KOPT-K1 (cell line): ENCODE results near the gene SLC25A3.
"Not testable (repeated sequence)": the region's sequence is repeated elsewhere in the genome, so short reads cannot be mapped to it uniquely, and the experiment has no call there.

ENCODE experiments used
- H3K27ac ChIP-seq: fragments of 200-600 bp; sonication (generic); 2 replicates; pipeline ENCODE4 v1.5.1; 2016; ENCODE audit warnings: antibody characterized with exemption, mild to moderate bottlenecking, low read depth, low read length; ENCODE audit not compliant: poor library complexity, severe bottlenecking
- H3K36me3 ChIP-seq: fragments of 200-600 bp; sonication (generic); 2 replicates; pipeline ENCODE4 v1.5.1; 2017; ENCODE audit warnings: antibody characterized with exemption, mild to moderate bottlenecking, low read length, moderate library complexity; ENCODE audit not compliant: insufficient read depth
- H3K9me3 ChIP-seq: fragments of 200-600 bp; sonication (generic); 2 replicates; pipeline ENCODE4 v1.5.1; 2017; ENCODE audit warnings: antibody characterized with exemption, low read length, mild to moderate bottlenecking; ENCODE audit not compliant: insufficient read depth, poor library complexity, severe bottlenecking

SLC25A3 gene

DNA sequence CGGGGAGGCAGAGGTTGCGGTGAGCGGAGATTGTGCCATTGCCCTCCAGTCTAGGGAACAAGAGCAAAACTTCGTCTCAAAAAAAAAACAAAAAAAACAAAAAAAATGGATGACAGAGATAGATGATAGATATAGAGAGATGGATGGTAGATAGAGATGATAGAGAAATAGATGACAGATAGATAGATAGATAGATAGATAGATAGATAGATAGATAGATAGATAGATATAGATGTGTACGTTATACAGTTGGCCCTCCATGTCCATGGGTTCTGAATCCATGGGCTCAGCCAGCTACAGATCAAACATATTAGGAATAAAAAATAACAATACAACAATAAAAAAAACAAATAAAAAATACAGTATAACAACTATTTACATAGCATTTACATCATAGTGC is 12.8 kb upstream of the SLC25A3 start:
- no peak overlapping the region for H3K27ac ChIP-seq
- no peaks in the 10 kb centered on the region for H3K9me3 ChIP-seq
- no peaks in the 10 kb centered on the region for H3K36me3 ChIP-seq

DNA sequence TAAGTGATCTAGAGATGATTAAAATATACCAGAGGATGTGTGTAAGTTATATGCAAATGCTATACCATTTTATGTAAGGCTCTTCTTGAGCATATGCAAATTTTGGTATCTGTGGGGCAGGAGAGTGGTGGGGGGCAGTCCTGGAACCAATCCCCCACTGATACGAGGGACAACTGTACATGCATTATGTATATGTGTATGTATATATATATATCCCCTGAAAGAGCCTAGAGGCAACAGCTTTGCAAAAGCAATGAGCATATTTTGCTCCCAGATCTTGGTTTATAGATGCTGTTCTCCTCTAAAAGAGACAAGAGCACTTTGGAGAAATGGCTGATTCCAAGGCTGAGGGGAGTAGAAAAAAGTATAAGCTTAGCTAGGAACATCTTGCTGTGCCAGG is 12.4 kb upstream of the SLC25A3 start:
- Histone ChIP-seq H3K9me3 (no peaks in the 10 kb centered on the region), H3K27ac (no peak overlapping the region)

DNA sequence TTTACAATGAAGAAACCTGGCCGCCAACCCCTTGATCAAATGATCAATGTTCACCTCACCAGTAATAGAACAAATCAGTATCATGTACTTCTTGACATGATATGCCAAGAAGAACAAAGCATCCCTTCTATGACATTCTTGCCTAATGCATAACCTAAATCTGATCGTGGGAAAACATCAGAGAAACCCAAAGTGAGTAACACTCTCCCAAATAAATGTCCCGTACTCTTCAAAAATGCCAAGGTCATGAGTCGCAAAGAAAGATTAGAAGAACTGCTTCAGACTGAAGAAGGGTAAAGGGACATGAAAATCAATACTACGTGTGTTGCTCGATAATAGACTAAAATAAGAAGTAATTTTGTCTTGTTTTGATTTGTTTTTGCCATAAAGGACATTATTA is 11.4 kb upstream of the SLC25A3 start:
- H3K27ac ChIP-seq, result no peak overlapping the region
- no peaks in the 10 kb centered on the region for H3K9me3 ChIP-seq

More for the DNA sequence above, 12.4 kb upstream of the SLC25A3 start:
- H3K36me3 ChIP-seq, result no peaks in the 10 kb centered on the region

DNA sequence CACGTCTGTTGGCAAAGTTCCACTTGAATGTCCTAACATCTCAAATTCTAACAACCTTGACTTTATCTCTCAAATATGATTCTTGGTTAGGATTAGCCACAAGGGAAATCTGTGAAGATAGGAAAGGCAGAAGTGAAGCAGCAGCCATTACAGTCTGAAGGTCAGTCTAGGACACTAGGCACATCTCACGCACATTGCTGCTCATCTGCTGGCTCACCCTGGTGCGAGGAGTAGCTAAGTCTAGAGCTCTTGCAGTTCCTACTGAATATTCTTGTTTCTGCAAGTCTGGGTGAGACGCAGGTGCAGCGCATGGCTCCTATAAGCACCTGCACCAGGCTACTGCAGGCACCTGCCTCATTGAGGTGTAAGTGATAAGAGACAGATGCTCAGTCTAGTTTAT is 6.4 kb upstream of the SLC25A3 start:
- H3K27ac ChIP-seq, result no peak overlapping the region
- H3K36me3 ChIP-seq, result no peaks in the 10 kb centered on the region
- H3K9me3 ChIP-seq, result no peaks in the 10 kb centered on the region

More for the DNA sequence above, 11.4 kb upstream of the SLC25A3 start:
- no peaks in the 10 kb centered on the region for H3K36me3 ChIP-seq

DNA sequence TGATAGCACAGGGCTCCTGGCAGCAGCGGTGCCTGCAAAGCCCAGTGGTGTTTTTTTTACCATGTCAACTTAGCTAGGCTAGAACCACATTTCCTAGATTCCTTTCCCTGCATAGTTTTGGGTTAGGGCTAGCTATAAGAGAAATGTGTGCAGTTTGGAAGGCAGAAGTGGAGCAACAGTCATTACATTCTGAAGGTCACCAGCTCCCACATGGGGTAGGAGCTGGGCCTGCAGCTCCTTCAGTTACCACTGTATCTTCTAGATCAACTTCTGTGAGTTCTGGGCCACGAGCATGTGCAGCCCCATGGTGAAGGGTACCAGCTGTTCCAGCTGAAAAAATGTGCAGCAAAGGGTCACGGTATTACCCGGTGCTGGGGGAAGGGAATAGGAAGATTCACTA is 2.3 kb upstream of the SLC25A3 start:
- H3K27ac ChIP-seq, result no peak overlapping the region
- H3K9me3 ChIP-seq, result no peaks in the 10 kb centered on the region
- peaks cover 18% of the 10 kb centered on the region for H3K36me3 ChIP-seq

DNA sequence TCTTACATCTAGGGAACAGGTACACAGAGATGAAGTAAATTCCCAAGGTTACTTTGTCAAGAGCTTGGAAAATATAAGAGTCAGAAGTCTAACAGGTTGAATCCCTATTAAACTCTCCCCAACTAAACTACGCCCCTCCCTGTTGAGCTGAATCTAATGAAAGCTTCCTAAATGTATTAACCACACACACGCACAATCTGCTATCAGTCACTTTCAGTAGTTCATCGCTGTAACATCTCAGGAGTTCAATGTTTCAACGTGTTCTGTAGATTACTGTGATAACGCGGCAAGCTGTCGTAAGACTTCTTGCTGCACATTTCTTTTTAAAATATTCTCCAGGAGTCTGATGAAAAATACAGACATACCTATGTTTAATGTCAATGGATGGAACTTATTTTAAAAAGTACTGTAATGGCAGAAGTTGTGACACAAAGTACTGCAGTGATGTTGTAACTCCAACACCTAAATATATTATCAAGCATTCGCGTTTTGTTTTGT is 612 bp upstream of the SLC25A3 start:
- Histone ChIP-seq H3K36me3 (peaks cover 34% of the 10 kb centered on the region), H3K9me3 (no peaks in the 10 kb centered on the region), H3K27ac (peak overlapping the region; percentile 91)

DNA sequence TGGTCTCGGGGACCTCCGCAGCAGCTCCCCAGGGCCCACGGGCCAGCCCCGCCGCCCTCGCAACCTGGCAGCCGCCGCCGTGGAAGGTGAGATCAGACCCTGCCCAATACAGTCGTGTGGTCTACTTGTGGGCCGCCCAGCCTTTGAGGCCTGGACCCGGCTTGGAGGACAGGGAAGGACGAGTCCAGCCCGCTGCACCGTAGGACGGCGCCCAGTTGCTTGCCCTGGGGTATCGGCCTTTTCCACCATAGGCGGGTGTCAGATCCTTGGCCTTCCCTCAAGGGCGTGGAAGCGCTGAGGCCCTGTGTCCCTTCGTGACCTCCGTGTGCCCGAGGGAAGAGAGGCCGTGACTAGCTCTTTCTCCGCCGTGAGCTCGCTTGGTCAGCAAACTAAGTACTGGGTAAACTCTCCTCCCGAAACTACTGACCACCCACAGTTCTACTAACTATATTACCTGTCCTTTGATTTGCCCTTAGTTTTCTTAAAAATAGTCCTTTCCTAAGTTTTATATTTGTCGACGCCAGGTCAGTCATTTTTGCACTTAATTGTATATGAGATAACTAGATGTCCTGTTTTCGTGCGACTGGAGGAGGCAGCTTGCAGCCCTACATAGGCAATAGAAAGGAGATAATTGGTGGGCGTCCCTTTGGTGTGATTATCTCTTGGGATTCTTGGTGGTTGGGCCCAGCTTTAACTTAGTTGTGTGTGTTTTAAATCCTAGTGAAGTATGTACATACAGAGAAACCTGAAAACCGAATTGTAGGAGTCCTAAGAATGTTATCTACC is 757 bp downstream of the SLC25A3 start:
- Histone ChIP-seq H3K36me3 (peaks cover 48% of the 10 kb centered on the region), H3K27ac (peak overlapping the region; percentile 91), H3K9me3 (no peaks in the 10 kb centered on the region)

DNA sequence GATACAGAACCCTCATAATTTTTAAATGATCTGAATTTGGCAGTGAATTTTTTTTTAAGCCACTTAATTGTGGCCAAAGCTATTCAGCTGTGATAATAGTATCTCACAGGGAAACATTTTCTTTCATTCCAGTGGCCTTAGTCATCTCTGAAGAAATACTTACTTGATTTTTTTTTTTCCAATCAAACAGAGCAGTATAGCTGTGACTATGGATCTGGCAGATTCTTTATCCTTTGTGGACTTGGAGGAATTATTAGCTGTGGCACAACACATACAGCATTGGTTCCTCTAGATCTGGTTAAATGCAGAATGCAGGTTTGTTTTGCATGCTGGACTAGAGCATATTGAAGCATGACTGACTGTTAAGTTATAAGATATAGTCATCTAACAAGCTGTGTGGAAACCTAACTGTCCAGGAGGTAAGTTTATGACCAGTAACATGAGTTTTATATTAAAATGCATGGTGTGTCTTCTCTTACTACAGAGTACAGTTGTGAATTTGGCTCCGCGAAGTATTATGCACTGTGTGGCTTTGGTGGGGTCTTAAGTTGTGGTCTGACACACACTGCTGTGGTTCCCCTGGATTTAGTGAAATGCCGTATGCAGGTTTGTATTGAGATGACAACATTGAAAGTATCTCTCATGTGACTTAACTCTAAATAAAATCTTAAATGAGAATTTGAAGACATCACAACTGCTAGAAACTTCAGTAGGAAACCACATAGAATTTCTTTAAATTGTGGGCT is 1.9 kb downstream of the SLC25A3 start:
- Histone ChIP-seq H3K27ac (peak overlapping the region; percentile 91), H3K36me3 (peaks cover 60% of the 10 kb centered on the region), H3K9me3 (no peaks in the 10 kb centered on the region)

DNA sequence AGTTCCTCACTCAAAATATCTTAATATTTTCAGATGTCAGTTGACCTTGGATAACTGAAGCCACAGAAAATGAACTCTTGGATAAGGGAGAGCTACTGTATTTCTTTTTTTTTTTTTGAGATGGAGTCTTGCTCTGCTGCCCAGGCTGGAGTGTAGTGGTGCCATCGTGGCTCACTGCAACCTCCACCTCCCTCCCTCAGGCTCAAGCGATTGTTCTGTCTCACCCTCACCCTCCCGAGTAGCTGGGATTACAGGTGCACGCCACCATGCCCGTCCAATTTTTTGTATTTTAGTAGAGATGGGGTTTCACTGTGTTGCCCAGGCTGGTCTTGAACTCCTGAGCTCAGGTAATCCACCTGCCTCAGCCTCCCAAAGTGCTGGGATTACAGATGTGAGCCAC is 3.8 kb downstream of the SLC25A3 start:
- H3K27ac ChIP-seq, H3K9me3 ChIP-seq: not testable (repeated sequence)
- peaks cover 79% of the 10 kb centered on the region for H3K36me3 ChIP-seq

DNA sequence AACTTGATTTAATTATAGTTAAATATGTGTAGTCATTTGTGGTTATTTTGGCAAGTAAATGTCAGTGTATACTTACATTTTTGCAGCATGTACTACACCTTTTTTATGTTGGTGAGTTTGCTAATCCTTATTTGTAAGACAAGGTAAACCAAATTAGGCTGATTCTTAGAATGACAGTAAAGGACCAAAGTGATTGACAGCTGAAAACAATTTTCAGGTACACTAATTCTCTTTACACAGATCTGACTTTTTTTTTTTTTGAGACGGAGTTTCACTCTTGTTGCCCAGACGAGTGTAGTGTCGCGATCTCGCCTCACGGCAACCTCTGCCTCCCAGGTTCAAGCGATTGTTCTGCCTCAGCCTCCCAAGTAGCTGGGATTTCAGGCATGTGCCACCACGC is 8.4 kb downstream of the SLC25A3 start:
- Histone ChIP-seq H3K9me3 (no peaks in the 10 kb centered on the region), H3K27ac (no peak overlapping the region), H3K36me3 (peaks cover 87% of the 10 kb centered on the region)

DNA sequence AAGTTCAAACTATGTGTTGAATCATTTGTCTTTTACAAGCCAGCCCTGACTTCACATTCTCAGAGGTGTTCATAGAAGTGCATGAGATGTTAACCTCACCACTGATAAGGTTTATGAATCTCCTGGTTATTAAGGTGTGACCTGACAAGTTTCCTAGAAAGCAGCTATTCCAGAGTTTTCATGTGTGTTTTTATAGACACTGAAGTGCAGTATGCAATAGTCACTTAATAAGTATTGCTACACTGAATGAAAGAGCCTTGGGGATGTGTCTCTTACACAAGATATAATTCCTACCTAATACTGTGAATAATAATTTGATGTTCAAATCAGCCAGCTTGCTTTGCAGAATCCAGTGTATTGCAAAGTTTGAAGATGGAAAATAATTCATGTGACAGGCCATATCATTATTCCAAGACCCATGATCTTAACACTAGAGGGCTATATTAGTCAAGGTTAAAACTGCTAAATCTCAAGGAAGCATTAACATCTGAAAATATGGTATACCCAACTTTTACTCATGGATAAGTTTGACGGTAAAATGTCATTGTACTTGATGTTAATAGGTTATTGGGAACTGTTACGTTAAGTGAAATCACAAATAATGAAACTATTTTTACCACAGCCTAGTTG is 13.0 kb downstream of the SLC25A3 start:
- Histone ChIP-seq H3K27ac (no peak overlapping the region), H3K9me3 (no peaks in the 10 kb centered on the region), H3K36me3 (peaks cover 41% of the 10 kb centered on the region)

DNA sequence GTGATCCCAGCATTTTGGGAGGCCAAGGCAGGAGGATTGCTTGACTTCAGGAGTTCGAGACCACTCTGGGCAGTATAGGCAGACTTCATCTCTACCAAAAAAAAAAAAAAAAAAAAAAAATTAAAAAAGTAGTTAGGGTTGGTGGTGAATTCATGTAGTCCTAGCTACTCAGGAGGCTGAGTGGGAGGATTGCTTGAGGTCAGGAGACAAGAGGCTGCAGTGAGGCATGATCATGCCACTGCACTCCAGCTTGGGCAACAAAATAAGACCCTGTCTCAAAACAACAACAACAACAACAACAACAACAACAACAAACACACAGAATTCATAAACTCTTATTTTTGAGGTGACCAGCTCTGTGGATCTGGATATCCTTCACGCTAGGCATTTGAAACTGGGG is 17.1 kb downstream of the SLC25A3 start:
- Histone ChIP-seq H3K27ac (no peak overlapping the region), H3K9me3 (no peaks in the 10 kb centered on the region), H3K36me3 (peaks cover 2% of the 10 kb centered on the region; the same call in 1 of the 2 replicates)

DNA sequence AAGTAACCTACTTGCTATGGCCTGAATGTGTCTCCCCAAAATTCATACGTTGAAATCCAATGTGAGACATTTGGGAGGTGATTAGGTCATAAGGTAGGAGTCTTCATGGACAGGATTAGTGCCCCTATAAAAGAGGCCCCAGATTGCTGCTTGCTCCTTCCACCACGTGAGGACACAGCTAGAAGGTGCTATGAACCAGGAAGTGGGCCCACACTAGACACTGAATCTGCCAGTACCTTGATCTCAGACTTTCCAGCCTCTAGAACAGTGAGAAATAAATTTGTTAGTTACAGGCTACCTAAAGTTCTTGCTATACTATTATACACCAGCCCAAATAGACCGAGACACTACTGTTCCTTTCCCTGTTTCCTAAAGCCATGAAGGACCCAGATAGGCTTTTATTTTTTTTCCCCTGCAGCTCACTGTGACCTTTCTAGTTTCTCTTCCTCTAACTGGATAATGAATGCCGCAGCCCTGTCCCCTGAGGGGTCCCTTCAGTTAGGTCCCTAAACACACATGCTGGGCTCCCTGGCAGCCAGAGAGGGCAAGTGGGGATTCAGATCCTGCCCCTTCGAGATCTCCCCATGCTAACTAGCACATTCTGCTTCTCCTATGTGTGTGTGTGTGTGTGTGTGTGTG is 19.3 kb downstream of the SLC25A3 start:
- no peaks in the 10 kb centered on the region for H3K36me3 ChIP-seq
- no peaks in the 10 kb centered on the region for H3K9me3 ChIP-seq
- peak overlapping the region; percentile 14 for H3K27ac ChIP-seq

DNA sequence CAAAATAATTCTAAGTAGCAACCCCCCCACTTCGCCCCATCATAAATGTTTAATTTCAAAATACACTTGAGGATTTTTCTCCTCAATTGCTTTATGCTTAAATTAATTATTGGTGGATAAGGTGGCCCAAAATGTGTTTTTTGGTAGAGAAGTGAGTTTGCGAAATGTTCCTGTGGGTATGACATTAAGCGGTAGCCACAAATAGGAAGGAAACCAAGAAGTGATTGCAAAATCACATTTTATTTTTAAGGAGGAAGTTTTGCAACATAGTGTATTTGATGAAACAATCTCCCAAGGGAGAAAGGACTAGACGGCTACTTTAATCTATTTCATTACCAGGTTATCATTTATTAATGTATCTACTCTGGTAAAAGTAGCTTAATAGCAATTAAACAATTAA is 25.5 kb downstream of the SLC25A3 start:
- no peaks in the 10 kb centered on the region for H3K9me3 ChIP-seq
- 0 out of 2 replicates have a peak, but pooled peaks cover 4% of the 10 kb centered on the region for H3K36me3 ChIP-seq
- no peak overlapping the region for H3K27ac ChIP-seq
